ENCODE results near the gene ILRUN. TPM values are rescaled to one million over a fixed set of nuclear protein-coding genes. Genes with fewer than 3 reads are reported as not detected.

Gene ILRUN
- total and polyA plus RNA-seq, 7 donors: 89.4 to 312 (median 175) TPM

DNA sequence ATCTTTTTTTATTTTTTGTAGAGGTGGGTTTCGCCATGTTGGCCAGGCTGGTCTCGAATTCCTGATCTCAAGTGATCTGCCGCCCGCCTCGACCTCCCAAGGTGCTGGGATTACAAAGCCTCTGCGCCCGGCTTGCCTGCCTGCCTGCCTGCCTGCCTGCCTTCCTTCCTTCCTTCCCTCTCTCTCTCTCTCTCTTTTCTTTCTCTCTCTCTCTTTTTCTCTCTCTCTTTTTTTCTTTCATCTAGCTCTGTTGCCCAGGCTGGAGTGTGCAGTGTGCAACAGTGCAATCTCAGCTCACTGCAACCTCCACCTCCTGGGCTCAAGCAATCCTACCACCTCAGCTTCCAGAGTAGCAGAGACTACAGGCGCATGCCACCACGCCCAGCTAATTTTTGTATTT, 4.6 kb upstream of the ILRUN start:
- H3K4me1 ChIP-seq: no peaks in the 10 kb centered on the region
- no peaks in the 10 kb centered on the region for H3K9me3 ChIP-seq
- TF ChIP-seq, protein P1, sequence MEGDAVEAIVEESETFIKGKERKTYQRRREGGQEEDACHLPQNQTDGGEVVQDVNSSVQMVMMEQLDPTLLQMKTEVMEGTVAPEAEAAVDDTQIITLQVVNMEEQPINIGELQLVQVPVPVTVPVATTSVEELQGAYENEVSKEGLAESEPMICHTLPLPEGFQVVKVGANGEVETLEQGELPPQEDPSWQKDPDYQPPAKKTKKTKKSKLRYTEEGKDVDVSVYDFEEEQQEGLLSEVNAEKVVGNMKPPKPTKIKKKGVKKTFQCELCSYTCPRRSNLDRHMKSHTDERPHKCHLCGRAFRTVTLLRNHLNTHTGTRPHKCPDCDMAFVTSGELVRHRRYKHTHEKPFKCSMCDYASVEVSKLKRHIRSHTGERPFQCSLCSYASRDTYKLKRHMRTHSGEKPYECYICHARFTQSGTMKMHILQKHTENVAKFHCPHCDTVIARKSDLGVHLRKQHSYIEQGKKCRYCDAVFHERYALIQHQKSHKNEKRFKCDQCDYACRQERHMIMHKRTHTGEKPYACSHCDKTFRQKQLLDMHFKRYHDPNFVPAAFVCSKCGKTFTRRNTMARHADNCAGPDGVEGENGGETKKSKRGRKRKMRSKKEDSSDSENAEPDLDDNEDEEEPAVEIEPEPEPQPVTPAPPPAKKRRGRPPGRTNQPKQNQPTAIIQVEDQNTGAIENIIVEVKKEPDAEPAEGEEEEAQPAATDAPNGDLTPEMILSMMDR (IDR thresholded peaks at IDR 0.05): no peak
- WGBS, 3 donors: 65 to 84% (median 72%) methylated on average over 9 of the region's 9 CpGs
- DNase-seq: no peak
- no peak for ATAC-seq
- intact Hi-C loops (cut with DNase I): no loop called here
- H3K27me3 ChIP-seq (ENCODE audit: insufficient read depth in 3 of 3, low read length in 2 of 3): no peaks in the 10 kb centered on the region
- no peak overlapping the region for H3K27ac ChIP-seq
- no peaks in the 10 kb centered on the region for H3K36me3 ChIP-seq (ENCODE audit: insufficient read depth in 1 of 2, low read depth in 1 of 2)
- no peak overlapping the region for H3K4me3 ChIP-seq

DNA sequence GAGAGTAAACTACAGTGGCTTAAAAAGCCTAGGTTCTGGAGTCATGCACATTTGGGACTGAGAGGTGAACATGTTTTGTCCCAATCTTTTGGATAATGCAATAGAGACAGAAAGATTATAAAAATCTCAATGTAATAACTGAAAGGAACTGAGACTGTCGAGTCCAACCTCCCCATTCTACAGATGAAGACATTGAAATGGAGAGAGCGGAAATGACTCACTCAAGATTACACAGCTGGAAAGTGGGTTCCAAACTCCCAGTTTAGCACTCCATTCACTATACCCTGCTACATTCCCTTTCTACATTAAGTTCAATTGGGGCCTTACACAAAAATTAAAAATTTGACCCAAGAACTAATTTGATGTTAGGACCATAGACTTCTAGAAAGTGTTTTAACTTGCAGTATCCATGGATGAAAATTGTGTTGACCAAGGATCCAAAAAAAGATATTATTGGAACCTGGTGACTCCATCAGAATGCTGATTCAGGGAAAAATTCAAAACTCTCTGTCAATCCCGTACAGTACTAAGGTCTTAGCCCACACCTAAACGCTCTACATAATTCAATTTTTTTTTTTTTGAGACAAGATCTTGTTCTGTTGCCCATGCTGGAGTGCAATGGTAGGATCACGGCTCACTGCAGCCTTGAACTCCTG, 1.5 kb upstream of the ILRUN start:
- 86 to 91% (median 89%) methylated on average over 5 of the region's 5 CpGs for WGBS, 3 donors
- intact Hi-C loops (cut with DNase I): loop anchor here (2.0 to 10.0 kb wide), 7 partner anchors 36 to 757 kb away; partner anchors contain the start of genes SNRPC (in 2 of the 2) and FANCE (in 1 of the 2)
- peaks cover 20% of the 10 kb centered on the region for H3K4me1 ChIP-seq
- H3K27me3 ChIP-seq (ENCODE audit: insufficient read depth in 3 of 3, low read length in 2 of 3): no peaks in the 10 kb centered on the region
- no peak overlapping the region for H3K4me3 ChIP-seq
- DNase-seq (no peak), ATAC-seq (no peak)
- no peaks in the 10 kb centered on the region for H3K9me3 ChIP-seq
- no peaks in the 10 kb centered on the region for H3K36me3 ChIP-seq (ENCODE audit: insufficient read depth in 1 of 2, low read depth in 1 of 2)
- H3K27ac ChIP-seq: no peak overlapping the region
- TF ChIP-seq, protein P1 (IDR thresholded peaks at IDR 0.05): no peak

DNA sequence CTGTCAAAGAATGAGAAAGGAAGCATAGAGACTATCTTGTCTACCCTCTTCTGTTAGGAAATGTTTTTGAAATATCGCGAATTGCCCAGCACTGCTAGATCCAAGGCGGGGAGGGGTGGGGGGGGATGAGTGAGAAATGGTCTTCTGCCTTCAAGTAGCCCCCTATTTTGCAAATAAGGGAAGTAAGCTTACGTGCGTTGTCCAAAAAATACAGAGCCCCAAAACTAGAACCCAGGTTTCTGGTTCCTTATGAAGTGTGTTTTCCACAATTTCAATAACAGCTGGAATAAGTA, 923 bp upstream of the ILRUN start:
- H3K27me3 ChIP-seq (ENCODE audit: insufficient read depth in 3 of 3, low read length in 2 of 3): no peaks in the 10 kb centered on the region
- no peak for ATAC-seq
- intact Hi-C loops (cut with DNase I): loop anchor here (2.0 to 10.0 kb wide), 7 partner anchors 35 to 757 kb away; partner anchors contain the start of genes SNRPC (in 2 of the 2) and FANCE (in 1 of the 2)
- no peaks in the 10 kb centered on the region for H3K36me3 ChIP-seq (ENCODE audit: insufficient read depth in 1 of 2, low read depth in 1 of 2)
- no peaks in the 10 kb centered on the region for H3K9me3 ChIP-seq
- no peak for DNase-seq
- peak overlapping the region; percentile 99 for H3K4me3 ChIP-seq
- TF ChIP-seq, protein P1 (IDR thresholded peaks at IDR 0.05): no peak
- peaks cover 26% of the 10 kb centered on the region for H3K4me1 ChIP-seq
- peak overlapping the region; percentile 96 for H3K27ac ChIP-seq
- WGBS, 3 donors: 56 to 66% (median 61%) methylated on average over 5 of the region's 5 CpGs

DNA sequence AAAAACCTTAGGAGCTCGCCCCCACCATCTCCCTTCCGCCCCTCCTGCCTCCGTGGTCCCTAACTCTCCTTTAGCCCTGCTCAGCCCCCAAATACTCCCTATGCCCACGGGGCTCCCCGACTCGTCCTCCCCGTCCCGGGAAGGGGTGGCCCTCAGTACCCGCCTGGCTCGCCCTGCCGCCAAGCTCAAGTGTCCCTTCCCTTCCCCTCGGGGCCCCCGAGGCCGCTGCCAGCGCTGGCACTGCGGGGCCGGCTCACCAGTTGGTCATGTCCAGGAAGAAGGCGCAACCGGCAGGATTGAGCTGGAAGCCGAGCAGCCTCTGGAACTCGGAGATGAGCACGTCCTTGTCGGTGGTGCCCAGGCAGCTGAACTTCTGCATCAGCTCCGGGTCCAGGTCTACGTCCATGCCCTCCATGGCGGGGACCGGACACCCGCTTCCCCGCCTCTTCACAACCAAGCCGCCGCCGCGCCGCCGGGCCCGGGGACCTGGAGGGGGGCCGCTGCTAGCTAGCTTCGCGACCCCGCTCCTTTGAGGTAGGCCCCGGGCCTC, 303 bp downstream of the ILRUN start:
- Histone ChIP-seq H3K4me3 (peak overlapping the region; percentile 99), H3K27me3 (ENCODE audit: insufficient read depth in 3 of 3, low read length in 2 of 3) (no peaks in the 10 kb centered on the region), H3K36me3 (ENCODE audit: insufficient read depth in 1 of 2, low read depth in 1 of 2) (no peaks in the 10 kb centered on the region), H3K27ac (peak overlapping the region; percentile 96), H3K9me3 (no peaks in the 10 kb centered on the region), H3K4me1 (peaks cover 38% of the 10 kb centered on the region)
- intact Hi-C loops (cut with DNase I): loop anchor here (2.0 to 10.0 kb wide), 7 partner anchors 34 to 759 kb away; partner anchors contain the start of genes SNRPC (in 2 of the 2) and FANCE (in 1 of the 2)
- WGBS, 3 donors: 0% methylated on average over 32 to 41 of the region's 41 CpGs
- TF ChIP-seq, protein P1 (IDR thresholded peaks at IDR 0.05): no peak
- DNase-seq (peak; percentile 67 to 85), ATAC-seq (peak in 3 of 4 donors; percentile 66 to 76 (median 69))

Measured in psoas muscle (tissue), 8 donors.